Smooth muscle cell (in vitro differentiated cells): Measurements from ENCODE around the gene PRR5L. TPM values are rescaled to one million over a fixed set of nuclear protein-coding genes. Genes with fewer than 3 reads are reported as not detected.

Source experiments
- DNase-seq: peaks from one replicate; lab custom pipeline; 2025; ENCODE audit not compliant: unreplicated experiment; lab: John Stamatoyannopoulos, UW
- H2AFZ ChIP-seq: fragments of 200-600 bp; sonication (generic); 2 replicates; pipeline ENCODE4 v1.6.0; 2016; ENCODE audit warnings: antibody characterized with exemption, low read depth, mild to moderate bottlenecking
- H3F3A ChIP-seq: fragments of 200-600 bp; sonication (generic); 2 replicates; pipeline ENCODE4 v1.6.0; 2017; ENCODE audit warnings: antibody characterized with exemption, low read depth
- H3K27ac ChIP-seq: fragments of 200-600 bp; sonication (generic); 2 replicates; pipeline ENCODE4 v1.5.1; 2016; ENCODE audit warnings: low read depth, mild to moderate bottlenecking
- H3K27me3 ChIP-seq: fragments of 200-600 bp; sonication (generic); 2 replicates; pipeline ENCODE4 v1.6.1; 2016; ENCODE audit warnings: low read depth, mild to moderate bottlenecking
- H3K36me3 ChIP-seq: fragments of 200-600 bp; sonication (generic); 2 replicates; pipeline ENCODE4 v1.5.1; 2016; ENCODE audit warnings: low read depth
- H3K4me1 ChIP-seq: fragments of 200-600 bp; sonication (generic); 2 replicates; pipeline ENCODE4 v1.5.1; 2016; ENCODE audit warnings: low read depth
- H3K4me2 ChIP-seq: fragments of 200-600 bp; sonication (generic); 2 replicates; pipeline ENCODE4 v1.6.0; 2016; ENCODE audit warnings: mild to moderate bottlenecking
- H3K4me3 ChIP-seq: fragments of 200-600 bp; sonication (generic); 2 replicates; pipeline ENCODE4 v1.5.1; 2016; ENCODE audit warnings: mild to moderate bottlenecking
- H3K79me2 ChIP-seq: fragments of 200-600 bp; sonication (generic); 2 replicates; pipeline ENCODE4 v1.6.0; 2016; ENCODE audit warnings: low read depth, mild to moderate bottlenecking
- H3K9ac ChIP-seq: fragments of 200-600 bp; sonication (generic); 2 replicates; pipeline ENCODE4 v1.6.0; 2016; ENCODE audit warnings: low read depth
- H3K9me3 ChIP-seq: fragments of 200-600 bp; sonication (generic); replicated peaks from 2 replicates; pipeline ENCODE4 v1.5.1; 2016; ENCODE audit warnings: low read depth
- H4K20me1 ChIP-seq: fragments of 200-600 bp; sonication (generic); 2 replicates; pipeline ENCODE4 v1.6.0; 2016; ENCODE audit warnings: low read depth
- WGBS: methylation state at CpG from one replicate; pipeline ENCODE4 v1.1.7; 2016; ENCODE audit warnings: low lambda C conversion rate; 5-methylcytosine and 5-hydroxymethylcytosine counted together
- polyA plus RNA-seq: library from polyadenylated mRNA; unstranded; fragments of >200 nt; fragmentation: Nextera tagmentation; extraction: Ambion mirVana; gene quantifications from 2 replicates; pipeline ENCODE4 v1.2.1, GENCODE V29; 2016
- total RNA-seq: library from RNA; depleted of rRNA; stranded (reverse); fragments of >200 nt; gene quantifications from 2 replicates; pipeline ENCODE4 v1.2.3, GENCODE V29; 2014
- TF ChIP-seq, protein P1 (sequence below): fragments of 200-600 bp; sonication (generic); IDR thresholded peaks from 2 replicates; pipeline ENCODE4 v1.5.1; 2017; ENCODE audit warnings: borderline replicate concordance, mild to moderate bottlenecking, antibody characterized with exemption; ENCODE audit not compliant: insufficient read depth, poor library complexity, severe bottlenecking

Gene PRR5L
- total and polyA plus RNA-seq, 2 experiments from 2014 or later: 21.4 to 41.4 TPM

DNA sequence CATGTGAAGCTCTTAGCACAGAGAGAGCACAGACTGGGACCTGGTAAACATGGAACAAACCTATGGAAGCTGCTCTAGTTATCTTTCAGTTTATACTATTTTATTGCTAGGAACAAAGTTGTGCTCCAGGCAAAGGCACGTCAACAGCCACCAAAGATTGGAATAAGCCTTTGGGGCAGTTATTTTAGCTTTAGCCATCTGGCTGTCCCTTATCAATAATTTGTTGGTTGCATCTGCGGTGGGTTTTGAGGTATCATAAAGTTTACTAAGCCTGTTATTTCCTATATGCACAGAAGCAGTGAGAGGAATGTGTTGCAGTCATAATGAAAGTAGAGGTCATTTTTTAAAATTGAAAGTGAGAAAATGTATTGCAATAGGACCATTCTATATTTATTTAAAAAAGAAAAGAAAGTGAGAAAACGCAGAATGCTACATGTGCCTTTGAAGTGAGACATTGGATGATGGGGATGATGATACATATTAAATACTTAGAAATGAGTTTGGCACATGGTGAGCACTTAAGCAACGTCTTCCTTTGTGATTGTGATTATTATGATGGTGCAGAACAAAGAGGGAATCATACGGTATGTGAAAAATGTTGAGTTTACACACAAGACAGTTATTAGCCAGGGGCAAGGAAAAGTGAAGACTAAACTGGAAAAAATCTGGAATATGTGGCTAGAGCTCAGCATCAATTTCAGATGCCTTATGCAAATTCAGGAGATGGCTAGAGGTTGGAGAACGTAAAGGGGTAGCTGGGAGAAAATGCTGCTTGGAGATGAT lies 58.3 kb downstream of the PRR5L start:
- no peaks in the 10 kb centered on the region for H3K27me3 ChIP-seq
- H3K4me3 ChIP-seq: no peak overlapping the region
- no peaks in the 10 kb centered on the region for H4K20me1 ChIP-seq
- no peak overlapping the region for H3K9ac ChIP-seq
- H3K4me2 ChIP-seq: peak overlapping the region; percentile 22
- no peaks in the 10 kb centered on the region for H3K36me3 ChIP-seq
- TF ChIP-seq, protein P1, sequence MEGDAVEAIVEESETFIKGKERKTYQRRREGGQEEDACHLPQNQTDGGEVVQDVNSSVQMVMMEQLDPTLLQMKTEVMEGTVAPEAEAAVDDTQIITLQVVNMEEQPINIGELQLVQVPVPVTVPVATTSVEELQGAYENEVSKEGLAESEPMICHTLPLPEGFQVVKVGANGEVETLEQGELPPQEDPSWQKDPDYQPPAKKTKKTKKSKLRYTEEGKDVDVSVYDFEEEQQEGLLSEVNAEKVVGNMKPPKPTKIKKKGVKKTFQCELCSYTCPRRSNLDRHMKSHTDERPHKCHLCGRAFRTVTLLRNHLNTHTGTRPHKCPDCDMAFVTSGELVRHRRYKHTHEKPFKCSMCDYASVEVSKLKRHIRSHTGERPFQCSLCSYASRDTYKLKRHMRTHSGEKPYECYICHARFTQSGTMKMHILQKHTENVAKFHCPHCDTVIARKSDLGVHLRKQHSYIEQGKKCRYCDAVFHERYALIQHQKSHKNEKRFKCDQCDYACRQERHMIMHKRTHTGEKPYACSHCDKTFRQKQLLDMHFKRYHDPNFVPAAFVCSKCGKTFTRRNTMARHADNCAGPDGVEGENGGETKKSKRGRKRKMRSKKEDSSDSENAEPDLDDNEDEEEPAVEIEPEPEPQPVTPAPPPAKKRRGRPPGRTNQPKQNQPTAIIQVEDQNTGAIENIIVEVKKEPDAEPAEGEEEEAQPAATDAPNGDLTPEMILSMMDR: no peak
- no peaks in the 10 kb centered on the region for H3K79me2 ChIP-seq
- no peak overlapping the region for H3K27ac ChIP-seq
- DNase-seq: no peak
- no peak overlapping the region for H2AFZ ChIP-seq
- WGBS: 49% methylated on average over 6 of the region's 6 CpGs
- no peaks in the 10 kb centered on the region for H3F3A ChIP-seq
- H3K9me3 ChIP-seq: no peaks in the 10 kb centered on the region
- H3K4me1 ChIP-seq: no peaks in the 10 kb centered on the region

DNA sequence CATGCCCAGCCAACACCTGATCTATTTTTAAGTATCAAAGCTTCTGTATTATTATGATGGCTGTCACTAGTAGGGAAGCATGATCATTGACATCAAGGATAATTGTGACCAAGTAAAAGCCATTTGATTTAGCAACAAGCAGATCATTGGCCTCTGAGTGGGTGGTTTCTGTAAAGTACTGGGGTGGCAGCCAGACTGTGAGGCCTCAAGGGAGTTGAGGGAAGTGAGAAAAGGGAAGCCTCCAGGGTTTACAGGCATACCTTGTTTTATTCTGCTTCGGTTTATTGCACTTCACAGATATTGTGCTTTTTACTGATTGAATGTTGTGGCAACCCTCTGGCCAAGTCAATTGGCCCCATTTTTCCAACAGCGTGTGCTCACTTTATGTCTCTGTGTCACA lies 60.1 kb downstream of the PRR5L start:
- Histone ChIP-seq H3K79me2 (no peaks in the 10 kb centered on the region), H3K9me3 (no peaks in the 10 kb centered on the region), H3K9ac (no peak overlapping the region), H3K27ac (no peak overlapping the region), H3F3A (no peaks in the 10 kb centered on the region), H3K4me2 (no peak overlapping the region), H4K20me1 (no peaks in the 10 kb centered on the region), H3K27me3 (no peaks in the 10 kb centered on the region), H3K36me3 (no peaks in the 10 kb centered on the region), H3K4me1 (peaks cover 8% of the 10 kb centered on the region), H3K4me3 (no peak overlapping the region), H2AFZ (no peak overlapping the region)
- TF ChIP-seq, protein P1: no peak
- WGBS: 85% methylated on average over 2 of the region's 2 CpGs
- no peak for DNase-seq

DNA sequence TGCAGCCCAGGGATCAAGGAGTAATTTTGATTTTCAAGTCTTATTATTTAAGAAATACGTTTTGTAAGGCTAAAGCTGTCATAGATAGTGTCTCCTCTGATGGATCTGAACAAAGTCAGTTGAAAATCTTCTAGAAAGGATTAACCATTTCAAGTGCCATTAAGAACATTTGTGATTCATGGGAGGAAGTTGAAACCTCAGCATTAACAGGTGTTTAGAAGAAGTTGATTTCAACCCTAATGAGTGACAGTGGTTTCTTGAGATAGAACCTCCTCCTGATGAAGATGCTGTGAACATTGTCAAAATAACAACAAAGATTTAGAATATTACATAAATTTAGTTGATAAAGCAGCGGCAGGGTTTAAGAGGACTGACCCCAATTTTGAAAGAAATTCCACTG lies 61.7 kb downstream of the PRR5L start:
- Histone ChIP-seq H3K9ac (no peak overlapping the region), H3K79me2 (no peaks in the 10 kb centered on the region), H3K27me3 (no peaks in the 10 kb centered on the region), H3K9me3 (no peaks in the 10 kb centered on the region), H3K4me2 (no peak overlapping the region), H4K20me1 (no peaks in the 10 kb centered on the region), H3K4me3 (no peak overlapping the region), H3F3A (peaks cover 3% of the 10 kb centered on the region), H3K27ac (no peak overlapping the region), H2AFZ (no peak overlapping the region), H3K36me3 (no peaks in the 10 kb centered on the region), H3K4me1 (peaks cover 23% of the 10 kb centered on the region)
- DNase-seq: no peak
- WGBS: 64% methylated on average over 2 of the region's 2 CpGs
- TF ChIP-seq, protein P1: no peak

DNA sequence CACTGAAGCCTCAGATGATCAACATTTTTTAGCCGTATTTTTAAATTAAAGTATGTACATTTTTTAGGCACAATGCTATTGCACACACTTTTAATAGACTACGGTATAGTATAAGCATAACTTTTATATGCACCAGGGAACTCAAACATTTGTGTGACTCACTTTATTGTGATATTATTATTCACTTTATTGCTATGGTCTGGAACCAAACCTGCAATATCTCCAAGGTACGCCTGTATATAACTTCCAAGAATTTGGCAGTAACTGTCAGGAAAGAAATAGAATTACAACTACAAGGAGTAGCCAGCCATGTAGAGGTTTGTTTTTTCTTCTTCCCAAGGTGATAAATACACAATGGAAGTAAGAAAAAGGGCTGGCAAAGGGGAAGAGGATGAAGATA lies 62.3 kb downstream of the PRR5L start:
- H3F3A ChIP-seq: peaks cover 8% of the 10 kb centered on the region
- no peaks in the 10 kb centered on the region for H3K36me3 ChIP-seq
- no peaks in the 10 kb centered on the region for H3K27me3 ChIP-seq
- TF ChIP-seq, protein P1: no peak
- WGBS: 89% methylated on average over 3 of the region's 3 CpGs
- H4K20me1 ChIP-seq: no peaks in the 10 kb centered on the region
- no peak for DNase-seq
- no peak overlapping the region for H3K4me2 ChIP-seq
- H3K27ac ChIP-seq: no peak overlapping the region
- no peak overlapping the region for H3K4me3 ChIP-seq
- H2AFZ ChIP-seq: no peak overlapping the region
- no peaks in the 10 kb centered on the region for H3K79me2 ChIP-seq
- no peak overlapping the region for H3K9ac ChIP-seq
- peaks cover 29% of the 10 kb centered on the region for H3K4me1 ChIP-seq
- H3K9me3 ChIP-seq: no peaks in the 10 kb centered on the region
